ENCODE results near the gene ZBTB20. TPM values are rescaled to one million over a fixed set of nuclear protein-coding genes. Genes with fewer than 3 reads are reported as not detected.
A peak's percentile ranks its signal among the peaks of the same experiment; 100 is the strongest.

The ZBTB20 gene
- total RNA-seq, 6 donors from 2014 or later = 40.0 to 150 (median 65.8) TPM

DNA sequence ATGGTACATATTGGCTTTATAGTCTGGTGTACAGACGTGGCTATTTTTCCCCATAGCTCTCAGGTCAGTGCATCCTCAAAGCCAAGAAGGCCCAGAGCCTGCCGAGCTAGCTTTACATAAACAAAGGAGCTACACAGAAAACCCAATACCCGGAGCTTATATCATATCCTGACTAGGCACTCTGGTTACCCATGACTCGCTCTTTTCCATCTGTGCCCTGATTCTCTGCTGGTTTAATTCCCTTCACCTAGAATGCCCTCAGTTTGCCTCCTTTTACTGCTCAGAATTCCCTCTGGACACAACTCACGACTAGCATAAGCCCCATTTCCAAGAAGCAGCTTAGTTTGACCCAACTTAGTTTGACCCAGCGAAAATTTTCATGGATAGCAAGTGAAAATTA lies 742.5 kb downstream of the ZBTB20 start:
- no peaks in the 10 kb centered on the region for H3K36me3 ChIP-seq
- H3K27me3 ChIP-seq = no peaks in the 10 kb centered on the region
- no peak overlapping the region for H3K27ac ChIP-seq
- DNase-seq = no peak
- TF ChIP-seq POLR2AphosphoS5 (IDR thresholded peaks at IDR 0.05) = no peak
- WGBS, 2 donors = 84 to 88% methylated on average over 6 of the region's 6 CpGs
- H3K4me1 ChIP-seq = peaks cover 0 to 8% (median 5%) of the 10 kb centered on the region in 4 donors
- no peak overlapping the region for H3K4me3 ChIP-seq
- ATAC-seq (ENCODE audit: low FRiP score in 2 of 2) = no peak
- no peaks in the 10 kb centered on the region for H3K9me3 ChIP-seq

- no peaks in the 10 kb centered on the region for H3K9me3 ChIP-seq
- DNase-seq (no peak), ATAC-seq (ENCODE audit: low FRiP score in 2 of 2) (no peak)
- peaks cover 0 to 8% (median 5%) of the 10 kb centered on the region in 4 donors for H3K4me1 ChIP-seq
- 89 to 91% methylated on average over 3 of the region's 3 CpGs for WGBS, 2 donors
- no peak overlapping the region for H3K27ac ChIP-seq
- H3K36me3 ChIP-seq = no peaks in the 10 kb centered on the region
- no peak overlapping the region for H3K4me3 ChIP-seq
- no peak for TF ChIP-seq EP300 (IDR thresholded peaks at IDR 0.05)
- TF ChIP-seq POLR2AphosphoS5 (IDR thresholded peaks at IDR 0.05) = no peak
- TF ChIP-seq CTCF (IDR thresholded peaks at IDR 0.05) = no peak
- no peak for TF ChIP-seq POLR2A (IDR thresholded peaks at IDR 0.05)
- no peaks in the 10 kb centered on the region for H3K27me3 ChIP-seq
Observed at GRCh38 chr3:114402838-114403237, 744.2 kb downstream of the ZBTB20 start.

DNA sequence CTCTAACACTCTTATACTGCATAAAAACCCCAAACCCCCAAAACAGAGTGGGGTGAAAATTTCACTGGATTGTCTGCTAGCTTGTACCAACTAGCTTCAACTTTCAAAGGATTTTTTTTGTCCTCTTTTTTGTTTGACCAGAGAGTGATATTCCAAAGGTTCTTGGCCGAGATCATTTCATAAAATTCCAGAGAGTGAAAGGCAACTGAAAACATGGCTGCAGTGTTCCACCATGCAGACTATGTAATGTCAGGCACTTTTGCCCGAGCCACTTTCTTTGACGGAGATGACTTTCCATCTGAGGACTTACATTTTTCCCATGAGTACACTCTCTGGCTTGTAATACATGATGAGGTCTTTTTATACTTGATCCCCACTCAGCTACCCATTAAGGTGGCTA lies 745.7 kb downstream of the ZBTB20 start:
- 92 to 98% methylated on average over 3 of the region's 3 CpGs for WGBS, 2 donors
- H3K36me3 ChIP-seq = no peaks in the 10 kb centered on the region
- no peak overlapping the region for H3K27ac ChIP-seq
- TF ChIP-seq EP300 (IDR thresholded peaks at IDR 0.05) (no peak), CTCF (IDR thresholded peaks at IDR 0.05) (no peak), POLR2AphosphoS5 (IDR thresholded peaks at IDR 0.05) (no peak), POLR2A (IDR thresholded peaks at IDR 0.05) (no peak)
- H3K4me3 ChIP-seq = no peak overlapping the region
- H3K9me3 ChIP-seq = no peaks in the 10 kb centered on the region
- H3K4me1 ChIP-seq = peaks cover 0 to 5% (median 3%) of the 10 kb centered on the region in 4 donors
- ATAC-seq (ENCODE audit: low FRiP score in 2 of 2) (no peak), DNase-seq (no peak)
- H3K27me3 ChIP-seq = no peaks in the 10 kb centered on the region

GRCh38 chr3:114400371-114400770 lies 746.7 kb downstream of the ZBTB20 start:
- Histone ChIP-seq H3K4me1 (no peaks in the 10 kb centered on the region), H3K36me3 (no peaks in the 10 kb centered on the region), H3K27ac (no peak overlapping the region), H3K4me3 (no peak overlapping the region), H3K9me3 (no peaks in the 10 kb centered on the region), H3K27me3 (no peaks in the 10 kb centered on the region)
- 69 to 74% methylated on average over 4 of the region's 4 CpGs for WGBS, 2 donors
- ATAC-seq (ENCODE audit: low FRiP score in 2 of 2) (peak; percentile 15 to 28), DNase-seq (no peak)
- no peak for TF ChIP-seq POLR2AphosphoS5 (IDR thresholded peaks at IDR 0.05)
- no peak for TF ChIP-seq POLR2A (IDR thresholded peaks at IDR 0.05)
- TF ChIP-seq CTCF (IDR thresholded peaks at IDR 0.05) = no peak
- TF ChIP-seq EP300 (IDR thresholded peaks at IDR 0.05) = no peak

DNA sequence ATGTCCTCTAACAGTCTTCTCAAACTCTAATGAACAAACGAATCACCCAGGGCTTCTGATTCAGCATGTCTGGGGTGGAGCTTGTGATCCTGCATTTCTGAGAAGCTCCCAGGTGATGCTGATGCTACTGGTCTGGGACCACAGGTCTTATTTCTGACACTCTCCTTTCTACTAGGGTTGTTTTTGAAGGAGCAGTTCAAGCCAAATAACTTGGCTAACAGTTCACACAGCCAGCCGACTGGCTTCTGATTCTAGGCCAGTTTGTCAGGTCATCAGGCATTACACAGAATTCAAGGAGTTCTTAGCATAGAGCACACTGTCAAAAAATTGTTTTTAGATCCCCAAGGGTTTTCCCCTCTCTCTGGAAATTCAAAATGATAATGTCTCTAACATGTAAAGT lies 752.5 kb downstream of the ZBTB20 start:
- no peak for DNase-seq
- H3K36me3 ChIP-seq = no peaks in the 10 kb centered on the region
- no peak overlapping the region for H3K27ac ChIP-seq
- 56 to 67% methylated on average over 2 of the region's 2 CpGs for WGBS, 2 donors
- H3K9me3 ChIP-seq = no peaks in the 10 kb centered on the region
- no peaks in the 10 kb centered on the region for H3K27me3 ChIP-seq
- peak in 1 of 2 donors; percentile 26 for ATAC-seq (ENCODE audit: low FRiP score in 2 of 2)
- H3K4me3 ChIP-seq = no peak overlapping the region
- no peaks in the 10 kb centered on the region for H3K4me1 ChIP-seq
- TF ChIP-seq EP300 (IDR thresholded peaks at IDR 0.05) = no peak
- no peak for TF ChIP-seq CTCF (IDR thresholded peaks at IDR 0.05)
- TF ChIP-seq POLR2A (IDR thresholded peaks at IDR 0.05) = no peak
- no peak for TF ChIP-seq POLR2AphosphoS5 (IDR thresholded peaks at IDR 0.05)
